K562 (cell line): ENCODE data around the gene EIPR1. TPM values are rescaled to one million over a fixed set of nuclear protein-coding genes. Genes with fewer than 3 reads are reported as not detected.

Experiments used
- CREBBP ChIP-seq: IDR thresholded peaks from one replicate; pipeline ENCODE4 v1.6.1; 2012; ENCODE audit warnings: low read depth, mild to moderate bottlenecking, control low read depth, inconsistent platforms, low read length
- KAT7 ChIP-seq: sonication (generic); formaldehyde crosslinking; IDR thresholded peaks from 2 replicates; pipeline ENCODE4 v1.8.0; 2022; ENCODE audit warnings: missing genetic modification reagents, mild to moderate bottlenecking, borderline replicate concordance
- polyA plus RNA-seq, 8 experiments: library from polyadenylated mRNA; depleted of rRNA in 4 of 8; stranded (reverse) in 5 of 8; unstranded in 3 of 8; fragments of >200 nt; fragmentation: Nextera tagmentation in 2 of 8; fragmentation: Illumina TruSeq in 1 of 8; extraction: Ambion mirVana in 2 of 8; extraction: Trizol in 1 of 8; gene quantifications; 2 replicates each; pipeline versions ENCODE4 v1.2.1 to v1.2.3, GENCODE V29; 2011 to 2014; ENCODE audit warnings: inconsistent platforms in 1 of 8, missing spikeins in 1 of 8
- total RNA-seq, 7 experiments: library from RNA; depleted of rRNA in 6 of 7; stranded (reverse); fragments of >200 nt in 6 of 7; fragmentation: Illumina TruSeq in 2 of 7; extraction: Trizol in 2 of 7; gene quantifications; 2 replicates each; pipeline versions ENCODE4 v1.2.1 to v1.2.3, GENCODE V29; 2011 to 2021; ENCODE audit warnings: low replicate concordance in 1 of 7
- TF ChIP-seq, protein P1 (sequence below): fragments of 450-650 bp; IDR thresholded peaks from 2 replicates; pipeline ENCODE4 v1.6.1; 2016; ENCODE audit warnings: mild to moderate bottlenecking, moderate library complexity
- TF ChIP-seq, protein P2 (sequence below): sonication (generic); formaldehyde crosslinking; IDR thresholded peaks from 2 replicates; pipeline ENCODE4 v1.8.1; 2023; ENCODE audit warnings: mild to moderate bottlenecking, missing genetic modification reagents

The EIPR1 gene
- total and polyA plus RNA-seq, 9 of the 15 experiments (the other 6 are each of a cell fraction or from before 2014, with no cell fraction given) = 19.9 to 54.4 (median 35.9) TPM

DNA sequence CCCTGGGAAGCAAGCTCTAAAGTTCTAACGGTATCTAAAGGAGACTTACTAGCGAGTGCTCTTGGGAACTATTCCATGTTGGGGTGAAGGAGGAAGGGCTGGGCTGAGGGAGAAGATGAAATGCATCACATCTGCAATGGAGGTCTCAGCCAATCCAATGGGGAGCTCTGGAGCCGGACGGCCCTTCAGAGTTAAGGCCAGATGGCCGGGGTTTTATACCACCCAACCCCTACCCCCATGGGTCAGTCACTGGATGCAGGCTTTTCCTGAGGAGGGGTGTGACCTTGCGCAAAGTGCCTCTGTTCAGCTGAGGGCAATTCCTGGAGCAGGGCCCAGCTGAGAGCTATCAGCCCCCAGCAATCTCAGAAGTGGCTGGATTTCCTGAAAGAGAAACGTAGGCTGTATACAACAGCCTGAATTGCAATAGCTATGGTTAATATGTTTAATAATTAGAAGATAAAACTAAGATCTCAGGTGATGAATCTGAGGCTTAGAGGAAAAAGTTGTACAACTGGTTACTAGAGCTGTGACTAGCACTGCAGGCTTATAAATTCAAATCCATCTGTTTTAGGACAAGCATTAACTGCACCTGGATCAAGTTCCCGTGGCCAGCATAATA, 21.6 kb downstream of the EIPR1 start (continued):
- TF ChIP-seq, protein P1, sequence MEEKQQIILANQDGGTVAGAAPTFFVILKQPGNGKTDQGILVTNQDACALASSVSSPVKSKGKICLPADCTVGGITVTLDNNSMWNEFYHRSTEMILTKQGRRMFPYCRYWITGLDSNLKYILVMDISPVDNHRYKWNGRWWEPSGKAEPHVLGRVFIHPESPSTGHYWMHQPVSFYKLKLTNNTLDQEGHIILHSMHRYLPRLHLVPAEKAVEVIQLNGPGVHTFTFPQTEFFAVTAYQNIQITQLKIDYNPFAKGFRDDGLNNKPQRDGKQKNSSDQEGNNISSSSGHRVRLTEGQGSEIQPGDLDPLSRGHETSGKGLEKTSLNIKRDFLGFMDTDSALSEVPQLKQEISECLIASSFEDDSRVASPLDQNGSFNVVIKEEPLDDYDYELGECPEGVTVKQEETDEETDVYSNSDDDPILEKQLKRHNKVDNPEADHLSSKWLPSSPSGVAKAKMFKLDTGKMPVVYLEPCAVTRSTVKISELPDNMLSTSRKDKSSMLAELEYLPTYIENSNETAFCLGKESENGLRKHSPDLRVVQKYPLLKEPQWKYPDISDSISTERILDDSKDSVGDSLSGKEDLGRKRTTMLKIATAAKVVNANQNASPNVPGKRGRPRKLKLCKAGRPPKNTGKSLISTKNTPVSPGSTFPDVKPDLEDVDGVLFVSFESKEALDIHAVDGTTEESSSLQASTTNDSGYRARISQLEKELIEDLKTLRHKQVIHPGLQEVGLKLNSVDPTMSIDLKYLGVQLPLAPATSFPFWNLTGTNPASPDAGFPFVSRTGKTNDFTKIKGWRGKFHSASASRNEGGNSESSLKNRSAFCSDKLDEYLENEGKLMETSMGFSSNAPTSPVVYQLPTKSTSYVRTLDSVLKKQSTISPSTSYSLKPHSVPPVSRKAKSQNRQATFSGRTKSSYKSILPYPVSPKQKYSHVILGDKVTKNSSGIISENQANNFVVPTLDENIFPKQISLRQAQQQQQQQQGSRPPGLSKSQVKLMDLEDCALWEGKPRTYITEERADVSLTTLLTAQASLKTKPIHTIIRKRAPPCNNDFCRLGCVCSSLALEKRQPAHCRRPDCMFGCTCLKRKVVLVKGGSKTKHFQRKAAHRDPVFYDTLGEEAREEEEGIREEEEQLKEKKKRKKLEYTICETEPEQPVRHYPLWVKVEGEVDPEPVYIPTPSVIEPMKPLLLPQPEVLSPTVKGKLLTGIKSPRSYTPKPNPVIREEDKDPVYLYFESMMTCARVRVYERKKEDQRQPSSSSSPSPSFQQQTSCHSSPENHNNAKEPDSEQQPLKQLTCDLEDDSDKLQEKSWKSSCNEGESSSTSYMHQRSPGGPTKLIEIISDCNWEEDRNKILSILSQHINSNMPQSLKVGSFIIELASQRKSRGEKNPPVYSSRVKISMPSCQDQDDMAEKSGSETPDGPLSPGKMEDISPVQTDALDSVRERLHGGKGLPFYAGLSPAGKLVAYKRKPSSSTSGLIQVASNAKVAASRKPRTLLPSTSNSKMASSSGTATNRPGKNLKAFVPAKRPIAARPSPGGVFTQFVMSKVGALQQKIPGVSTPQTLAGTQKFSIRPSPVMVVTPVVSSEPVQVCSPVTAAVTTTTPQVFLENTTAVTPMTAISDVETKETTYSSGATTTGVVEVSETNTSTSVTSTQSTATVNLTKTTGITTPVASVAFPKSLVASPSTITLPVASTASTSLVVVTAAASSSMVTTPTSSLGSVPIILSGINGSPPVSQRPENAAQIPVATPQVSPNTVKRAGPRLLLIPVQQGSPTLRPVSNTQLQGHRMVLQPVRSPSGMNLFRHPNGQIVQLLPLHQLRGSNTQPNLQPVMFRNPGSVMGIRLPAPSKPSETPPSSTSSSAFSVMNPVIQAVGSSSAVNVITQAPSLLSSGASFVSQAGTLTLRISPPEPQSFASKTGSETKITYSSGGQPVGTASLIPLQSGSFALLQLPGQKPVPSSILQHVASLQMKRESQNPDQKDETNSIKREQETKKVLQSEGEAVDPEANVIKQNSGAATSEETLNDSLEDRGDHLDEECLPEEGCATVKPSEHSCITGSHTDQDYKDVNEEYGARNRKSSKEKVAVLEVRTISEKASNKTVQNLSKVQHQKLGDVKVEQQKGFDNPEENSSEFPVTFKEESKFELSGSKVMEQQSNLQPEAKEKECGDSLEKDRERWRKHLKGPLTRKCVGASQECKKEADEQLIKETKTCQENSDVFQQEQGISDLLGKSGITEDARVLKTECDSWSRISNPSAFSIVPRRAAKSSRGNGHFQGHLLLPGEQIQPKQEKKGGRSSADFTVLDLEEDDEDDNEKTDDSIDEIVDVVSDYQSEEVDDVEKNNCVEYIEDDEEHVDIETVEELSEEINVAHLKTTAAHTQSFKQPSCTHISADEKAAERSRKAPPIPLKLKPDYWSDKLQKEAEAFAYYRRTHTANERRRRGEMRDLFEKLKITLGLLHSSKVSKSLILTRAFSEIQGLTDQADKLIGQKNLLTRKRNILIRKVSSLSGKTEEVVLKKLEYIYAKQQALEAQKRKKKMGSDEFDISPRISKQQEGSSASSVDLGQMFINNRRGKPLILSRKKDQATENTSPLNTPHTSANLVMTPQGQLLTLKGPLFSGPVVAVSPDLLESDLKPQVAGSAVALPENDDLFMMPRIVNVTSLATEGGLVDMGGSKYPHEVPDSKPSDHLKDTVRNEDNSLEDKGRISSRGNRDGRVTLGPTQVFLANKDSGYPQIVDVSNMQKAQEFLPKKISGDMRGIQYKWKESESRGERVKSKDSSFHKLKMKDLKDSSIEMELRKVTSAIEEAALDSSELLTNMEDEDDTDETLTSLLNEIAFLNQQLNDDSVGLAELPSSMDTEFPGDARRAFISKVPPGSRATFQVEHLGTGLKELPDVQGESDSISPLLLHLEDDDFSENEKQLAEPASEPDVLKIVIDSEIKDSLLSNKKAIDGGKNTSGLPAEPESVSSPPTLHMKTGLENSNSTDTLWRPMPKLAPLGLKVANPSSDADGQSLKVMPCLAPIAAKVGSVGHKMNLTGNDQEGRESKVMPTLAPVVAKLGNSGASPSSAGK = no peak
- TF ChIP-seq KAT7 (CRISPR knock-in tag) (no peak), CREBBP (no peak)
- TF ChIP-seq, protein P2, sequence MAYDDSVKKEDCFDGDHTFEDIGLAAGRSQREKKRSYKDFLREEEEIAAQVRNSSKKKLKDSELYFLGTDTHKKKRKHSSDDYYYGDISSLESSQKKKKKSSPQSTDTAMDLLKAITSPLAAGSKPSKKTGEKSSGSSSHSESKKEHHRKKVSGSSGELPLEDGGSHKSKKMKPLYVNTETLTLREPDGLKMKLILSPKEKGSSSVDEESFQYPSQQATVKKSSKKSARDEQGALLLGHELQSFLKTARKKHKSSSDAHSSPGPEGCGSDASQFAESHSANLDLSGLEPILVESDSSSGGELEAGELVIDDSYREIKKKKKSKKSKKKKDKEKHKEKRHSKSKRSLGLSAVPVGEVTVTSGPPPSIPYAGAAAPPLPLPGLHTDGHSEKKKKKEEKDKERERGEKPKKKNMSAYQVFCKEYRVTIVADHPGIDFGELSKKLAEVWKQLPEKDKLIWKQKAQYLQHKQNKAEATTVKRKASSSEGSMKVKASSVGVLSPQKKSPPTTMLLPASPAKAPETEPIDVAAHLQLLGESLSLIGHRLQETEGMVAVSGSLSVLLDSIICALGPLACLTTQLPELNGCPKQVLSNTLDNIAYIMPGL (CRISPR knock-in tag) = no peak
